ENCODE data around the gene LTBP1.

GRCh38 chr2:33195891-33196290 lies 249.1 kb downstream of the LTBP1 start:
- TF ChIP-seq, protein P1, sequence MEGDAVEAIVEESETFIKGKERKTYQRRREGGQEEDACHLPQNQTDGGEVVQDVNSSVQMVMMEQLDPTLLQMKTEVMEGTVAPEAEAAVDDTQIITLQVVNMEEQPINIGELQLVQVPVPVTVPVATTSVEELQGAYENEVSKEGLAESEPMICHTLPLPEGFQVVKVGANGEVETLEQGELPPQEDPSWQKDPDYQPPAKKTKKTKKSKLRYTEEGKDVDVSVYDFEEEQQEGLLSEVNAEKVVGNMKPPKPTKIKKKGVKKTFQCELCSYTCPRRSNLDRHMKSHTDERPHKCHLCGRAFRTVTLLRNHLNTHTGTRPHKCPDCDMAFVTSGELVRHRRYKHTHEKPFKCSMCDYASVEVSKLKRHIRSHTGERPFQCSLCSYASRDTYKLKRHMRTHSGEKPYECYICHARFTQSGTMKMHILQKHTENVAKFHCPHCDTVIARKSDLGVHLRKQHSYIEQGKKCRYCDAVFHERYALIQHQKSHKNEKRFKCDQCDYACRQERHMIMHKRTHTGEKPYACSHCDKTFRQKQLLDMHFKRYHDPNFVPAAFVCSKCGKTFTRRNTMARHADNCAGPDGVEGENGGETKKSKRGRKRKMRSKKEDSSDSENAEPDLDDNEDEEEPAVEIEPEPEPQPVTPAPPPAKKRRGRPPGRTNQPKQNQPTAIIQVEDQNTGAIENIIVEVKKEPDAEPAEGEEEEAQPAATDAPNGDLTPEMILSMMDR (conservative IDR thresholded peaks at IDR 0.05; ENCODE audit: low read depth in 2 of 2): no peak
- TF ChIP-seq, protein P2, sequence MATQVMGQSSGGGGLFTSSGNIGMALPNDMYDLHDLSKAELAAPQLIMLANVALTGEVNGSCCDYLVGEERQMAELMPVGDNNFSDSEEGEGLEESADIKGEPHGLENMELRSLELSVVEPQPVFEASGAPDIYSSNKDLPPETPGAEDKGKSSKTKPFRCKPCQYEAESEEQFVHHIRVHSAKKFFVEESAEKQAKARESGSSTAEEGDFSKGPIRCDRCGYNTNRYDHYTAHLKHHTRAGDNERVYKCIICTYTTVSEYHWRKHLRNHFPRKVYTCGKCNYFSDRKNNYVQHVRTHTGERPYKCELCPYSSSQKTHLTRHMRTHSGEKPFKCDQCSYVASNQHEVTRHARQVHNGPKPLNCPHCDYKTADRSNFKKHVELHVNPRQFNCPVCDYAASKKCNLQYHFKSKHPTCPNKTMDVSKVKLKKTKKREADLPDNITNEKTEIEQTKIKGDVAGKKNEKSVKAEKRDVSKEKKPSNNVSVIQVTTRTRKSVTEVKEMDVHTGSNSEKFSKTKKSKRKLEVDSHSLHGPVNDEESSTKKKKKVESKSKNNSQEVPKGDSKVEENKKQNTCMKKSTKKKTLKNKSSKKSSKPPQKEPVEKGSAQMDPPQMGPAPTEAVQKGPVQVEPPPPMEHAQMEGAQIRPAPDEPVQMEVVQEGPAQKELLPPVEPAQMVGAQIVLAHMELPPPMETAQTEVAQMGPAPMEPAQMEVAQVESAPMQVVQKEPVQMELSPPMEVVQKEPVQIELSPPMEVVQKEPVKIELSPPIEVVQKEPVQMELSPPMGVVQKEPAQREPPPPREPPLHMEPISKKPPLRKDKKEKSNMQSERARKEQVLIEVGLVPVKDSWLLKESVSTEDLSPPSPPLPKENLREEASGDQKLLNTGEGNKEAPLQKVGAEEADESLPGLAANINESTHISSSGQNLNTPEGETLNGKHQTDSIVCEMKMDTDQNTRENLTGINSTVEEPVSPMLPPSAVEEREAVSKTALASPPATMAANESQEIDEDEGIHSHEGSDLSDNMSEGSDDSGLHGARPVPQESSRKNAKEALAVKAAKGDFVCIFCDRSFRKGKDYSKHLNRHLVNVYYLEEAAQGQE (IDR thresholded peaks at IDR 0.05; ENCODE audit: unreplicated experiment): no peak

Measured in GM23338 (cell line).